ENCODE results near the gene ZFHX3.

The ZFHX3 gene

GRCh38 chr16:72844225-72844920, 203.6 kb downstream of the ZFHX3 start:
- peak; percentile 32 for DNase-seq

- no peak for DNase-seq
These were observed 206.4 kb downstream of the ZFHX3 start for GRCh38 chr16:72841506-72841905.

DNA sequence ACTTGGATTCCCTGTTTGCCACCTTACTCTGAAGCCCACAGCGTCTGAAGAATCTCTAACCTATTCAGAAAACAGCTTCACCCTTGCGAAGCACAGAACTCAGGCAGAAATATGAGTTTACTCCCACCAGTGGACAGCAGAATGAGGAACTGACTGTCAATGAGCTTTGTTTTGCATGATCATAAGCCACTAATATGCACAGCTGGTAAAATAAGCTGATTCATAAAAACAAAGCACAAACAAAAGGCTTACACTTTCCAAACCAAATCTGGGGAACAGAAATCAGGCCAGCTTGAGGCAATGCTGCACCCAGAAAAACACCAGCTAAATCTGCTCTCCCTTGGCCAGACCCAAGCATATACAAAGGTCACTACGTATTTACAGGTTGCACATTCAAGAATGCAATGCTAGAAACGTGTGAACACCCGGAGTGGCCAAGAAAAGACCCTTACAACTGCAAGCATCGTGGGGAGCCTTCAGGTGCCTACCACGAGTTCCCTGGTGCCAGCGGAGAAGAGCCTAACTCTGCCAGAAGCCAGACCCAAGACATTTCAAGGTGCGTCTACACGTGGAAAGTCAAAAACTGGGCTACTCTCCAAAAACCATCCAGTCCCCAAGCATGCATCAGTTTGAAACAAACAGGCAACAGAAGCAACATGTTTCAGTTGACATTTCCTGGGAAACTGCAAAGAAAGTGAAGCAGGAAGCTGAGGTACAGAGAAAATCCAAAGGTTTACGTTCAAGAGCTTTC, 207.1 kb downstream of the ZFHX3 start:
- DNase-seq = peak; percentile 75

- no peak for DNase-seq
These were observed 209.0 kb downstream of the ZFHX3 start for GRCh38 chr16:72838951-72839350.

DNA sequence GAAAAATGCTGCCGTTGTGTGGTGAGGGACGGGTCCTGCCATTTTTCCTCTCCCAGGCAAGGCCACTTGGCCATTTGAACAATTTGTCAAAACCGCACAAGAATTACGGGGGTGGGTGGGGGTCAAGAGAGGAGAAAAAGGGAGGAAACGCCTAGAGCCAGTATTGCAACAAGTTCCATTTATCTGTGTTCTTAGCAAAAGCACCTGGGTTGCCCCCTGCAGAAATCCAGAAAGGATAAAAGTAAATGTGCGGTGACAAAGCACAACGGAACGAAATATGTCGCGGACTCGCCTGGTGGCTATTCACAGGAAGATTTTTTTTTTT, 209.4 kb downstream of the ZFHX3 start:
- DNase-seq = no peak

DNA sequence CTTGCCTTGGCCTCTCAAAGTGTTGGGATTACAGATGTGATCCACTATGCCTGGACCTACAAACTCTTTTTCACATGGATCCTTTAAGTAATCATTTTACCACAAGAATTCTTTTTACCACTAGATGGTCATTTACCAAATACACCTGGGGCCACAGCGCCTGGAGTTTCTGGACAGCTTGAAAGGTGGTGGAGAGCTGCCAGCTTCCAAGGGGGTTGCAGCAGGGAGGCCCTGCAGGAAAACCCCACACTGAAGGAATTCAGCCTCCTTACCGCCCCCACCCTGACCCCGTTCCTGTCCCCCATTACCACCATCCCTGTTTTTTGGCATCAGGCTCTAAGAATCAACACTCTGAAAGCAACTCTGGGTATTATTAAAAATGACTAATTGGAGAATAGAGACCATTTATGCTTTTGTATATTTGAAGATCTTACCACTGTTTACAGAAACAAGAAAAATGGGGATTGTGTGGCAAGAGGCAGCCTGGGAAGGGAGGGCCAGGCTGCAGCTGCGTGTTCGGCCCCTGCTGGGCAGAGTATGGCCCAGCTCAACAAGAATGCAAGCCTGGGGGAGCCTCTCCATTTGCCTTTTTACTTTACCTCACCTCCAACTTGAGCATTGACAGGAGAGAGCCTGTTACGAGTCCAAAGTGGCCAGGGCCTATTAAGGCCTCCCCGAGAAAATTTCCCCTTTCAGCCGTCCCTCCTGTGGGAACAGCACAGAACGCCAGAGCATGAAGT, 209.9 kb downstream of the ZFHX3 start:
- DNase-seq = no peak

DNA sequence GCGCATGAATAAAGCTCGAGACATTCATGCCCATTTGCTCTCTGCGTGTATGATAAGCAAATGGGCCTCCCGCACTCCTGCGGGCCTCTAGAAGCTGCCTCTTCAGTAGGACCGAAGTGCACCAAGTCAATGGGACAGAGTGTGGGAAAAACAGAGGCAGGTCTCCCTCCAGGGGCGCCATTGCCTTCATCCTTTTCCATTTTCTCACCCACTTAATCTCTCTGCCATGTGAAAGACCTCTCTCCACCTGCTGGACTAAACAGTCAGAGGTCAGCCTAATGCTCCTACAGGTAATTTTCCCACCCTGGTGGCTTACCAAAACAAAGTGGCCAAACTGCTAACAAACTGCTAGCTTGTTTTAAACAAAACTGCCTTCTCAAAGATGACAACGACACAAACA, 210.9 kb downstream of the ZFHX3 start:
- no peak for DNase-seq

DNA sequence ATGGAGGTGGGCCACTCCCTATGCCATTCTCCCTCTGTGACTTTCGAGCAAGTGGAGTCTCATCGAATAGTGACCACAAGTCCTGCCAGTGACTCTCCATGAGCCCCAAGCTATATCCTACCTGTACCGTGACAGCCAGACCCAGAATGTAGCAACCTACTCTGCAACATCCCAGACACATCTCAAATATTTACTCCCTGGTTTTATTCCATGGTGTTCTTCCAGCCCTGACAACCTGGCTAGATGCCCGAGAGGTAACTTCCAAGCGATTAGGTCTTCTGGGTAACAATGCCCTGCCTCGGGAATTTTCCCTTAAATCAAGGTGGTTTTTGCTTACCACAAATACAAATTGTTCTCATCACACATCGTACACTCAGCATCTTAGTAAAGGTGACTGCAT, 211.7 kb downstream of the ZFHX3 start:
- DNase-seq = no peak

DNA sequence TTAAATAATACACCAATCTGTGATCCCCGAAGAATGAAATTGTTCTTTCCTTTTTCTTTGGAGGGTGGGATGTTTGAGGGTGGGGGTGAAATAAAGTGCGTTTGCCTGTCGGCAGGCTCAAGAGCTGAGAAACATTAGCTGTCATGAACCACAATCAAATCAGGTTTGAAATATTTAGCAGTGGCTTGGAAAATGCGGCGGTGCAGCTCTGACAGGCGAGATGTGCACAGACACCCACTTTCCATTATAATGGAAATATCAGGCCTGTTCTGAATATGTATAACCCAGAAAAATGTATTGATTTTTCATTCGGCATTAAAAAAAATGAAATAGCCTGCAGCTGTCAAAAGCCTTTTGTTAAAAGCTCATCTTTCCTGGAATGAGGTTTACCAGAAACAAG, 212.8 kb downstream of the ZFHX3 start:
- no peak for DNase-seq

- no peak for DNase-seq
These were observed 213.4 kb downstream of the ZFHX3 start for GRCh38 chr16:72834499-72834898.

DNA sequence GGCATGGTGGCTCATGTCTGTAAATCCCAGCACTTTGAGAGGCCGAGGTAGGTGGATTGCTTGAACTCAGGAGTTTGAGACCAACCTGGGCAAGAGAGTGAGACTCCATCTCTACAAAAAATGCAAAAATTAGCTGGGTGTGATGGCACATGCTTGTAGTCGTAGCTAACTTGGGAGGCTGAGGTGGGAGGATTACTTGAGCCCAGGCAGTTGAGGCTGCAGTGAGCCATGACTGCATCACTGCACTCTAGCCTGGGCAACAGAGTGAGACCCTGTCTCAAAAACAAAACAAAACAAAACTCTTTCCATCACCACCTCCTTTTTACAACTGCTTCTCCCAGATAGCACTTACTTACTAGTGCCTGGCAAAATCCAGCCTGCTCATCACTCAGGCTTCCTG, 214.0 kb downstream of the ZFHX3 start:
- DNase-seq = no peak

DNA sequence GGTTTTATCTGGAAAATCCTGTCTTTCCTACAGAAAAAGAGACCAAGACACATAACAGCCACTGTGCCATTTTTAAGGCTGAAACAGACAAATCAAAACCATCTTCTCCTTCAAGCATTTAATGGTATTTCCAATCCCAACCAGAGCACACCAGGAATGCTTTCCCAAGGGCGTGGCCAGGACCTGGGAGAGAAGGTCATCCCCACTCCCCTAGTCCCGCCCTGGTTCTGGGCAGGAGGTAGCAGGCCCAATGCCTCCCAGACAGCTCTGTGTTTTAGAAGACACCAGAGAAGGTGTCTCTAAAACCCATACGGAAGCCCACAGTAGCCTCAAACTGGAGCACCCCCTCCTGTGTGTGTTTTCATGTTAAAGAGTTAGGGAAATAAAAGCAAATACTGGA, 214.4 kb downstream of the ZFHX3 start:
- DNase-seq = no peak

GRCh38 chr16:72832621-72833248, 215.2 kb downstream of the ZFHX3 start:
- DNase-seq = peak; percentile 59

GRCh38 chr16:72829846-72830775, 217.8 kb downstream of the ZFHX3 start:
- no peak for DNase-seq

DNA sequence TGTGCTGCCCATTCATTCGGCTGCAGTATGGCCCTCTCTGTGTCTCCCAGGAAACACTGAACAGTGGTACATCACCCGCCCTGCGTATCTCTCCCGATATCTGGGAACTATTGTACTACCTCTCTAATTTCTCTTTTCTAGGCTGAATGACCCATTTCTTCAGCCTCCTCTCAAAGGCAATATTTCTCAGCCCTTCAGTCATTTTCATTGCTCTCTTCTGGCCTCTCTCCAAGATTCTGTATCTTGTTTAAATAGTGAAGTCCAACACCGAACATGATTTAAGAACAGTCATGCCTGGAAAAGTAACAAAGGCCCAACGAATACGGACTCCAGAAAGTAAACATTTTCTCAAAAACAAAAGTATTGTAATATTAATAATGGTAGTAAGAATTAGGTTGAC, 220.1 kb downstream of the ZFHX3 start:
- DNase-seq = no peak

DNA sequence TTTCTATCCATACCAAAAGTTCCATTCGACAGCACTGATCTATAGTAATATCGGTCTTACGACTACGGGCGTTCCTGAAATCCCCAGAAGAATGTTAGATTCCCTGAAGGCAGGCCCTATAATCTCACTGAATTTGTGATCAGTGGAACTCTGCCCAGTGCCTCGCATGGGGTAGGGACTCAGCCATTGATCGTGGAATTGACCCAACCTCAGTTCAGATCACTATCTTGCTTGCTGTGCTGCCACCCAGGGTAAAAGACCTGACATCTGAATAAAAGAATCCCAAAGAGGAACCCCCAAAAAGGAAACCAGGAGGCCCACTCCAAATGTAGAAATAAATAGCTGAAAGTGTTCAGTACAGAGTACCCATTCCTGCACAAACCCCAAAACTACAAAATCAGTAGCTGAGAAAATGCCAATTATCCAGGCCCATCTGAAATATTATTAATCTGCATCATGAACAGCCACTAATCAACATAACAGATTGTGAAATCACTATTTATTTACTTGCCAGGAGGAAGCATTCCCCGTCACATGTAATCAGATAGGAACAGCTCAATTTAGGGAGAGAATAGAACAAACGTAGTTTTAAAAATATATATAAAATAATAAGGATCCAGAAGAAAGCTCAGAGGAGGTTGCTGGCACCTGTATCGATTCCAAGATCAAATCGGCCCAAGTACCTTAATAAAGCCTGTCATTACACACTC, 221.9 kb downstream of the ZFHX3 start:
- DNase-seq = no peak

DNA sequence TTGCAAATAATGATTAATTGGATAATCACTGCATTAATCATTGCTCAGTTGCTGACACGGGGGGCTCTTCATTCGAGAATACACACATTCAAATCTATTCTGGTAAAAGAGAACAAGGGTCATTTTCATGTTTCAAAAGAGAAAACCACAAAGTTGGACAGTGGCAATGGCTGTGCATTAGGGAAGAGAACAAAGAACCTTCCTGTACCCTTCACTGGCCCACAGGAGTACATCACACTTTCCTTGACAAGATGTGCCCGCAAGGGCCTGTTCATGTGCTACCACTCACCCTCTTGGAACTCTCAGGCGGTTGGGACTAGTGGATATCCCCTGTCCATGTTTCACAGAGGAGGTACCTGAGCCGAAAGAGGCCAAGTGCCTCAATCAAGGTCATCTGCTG, 223.2 kb downstream of the ZFHX3 start:
- DNase-seq = no peak

DNA sequence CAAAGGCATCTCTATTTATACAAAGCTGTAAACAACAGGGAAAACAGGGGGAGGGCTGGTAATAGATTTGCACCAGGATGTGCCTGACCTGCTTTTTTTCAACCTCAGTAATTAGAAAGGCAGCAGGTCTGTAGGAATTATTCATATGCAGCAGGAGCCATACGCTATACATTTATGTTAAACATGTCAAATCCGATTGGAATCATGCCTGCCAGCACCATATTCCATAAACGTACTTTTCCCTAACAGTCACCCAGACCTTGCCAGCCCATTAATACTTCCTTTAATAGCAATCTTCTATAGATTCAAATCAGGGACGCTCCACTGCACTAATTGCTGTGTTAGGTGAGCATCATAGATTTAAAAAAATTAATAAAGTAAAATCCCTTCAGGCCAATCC, 223.9 kb downstream of the ZFHX3 start:
- no peak for DNase-seq

GRCh38 chr16:72821185-72821950, 226.6 kb downstream of the ZFHX3 start:
- no peak for DNase-seq

DNA sequence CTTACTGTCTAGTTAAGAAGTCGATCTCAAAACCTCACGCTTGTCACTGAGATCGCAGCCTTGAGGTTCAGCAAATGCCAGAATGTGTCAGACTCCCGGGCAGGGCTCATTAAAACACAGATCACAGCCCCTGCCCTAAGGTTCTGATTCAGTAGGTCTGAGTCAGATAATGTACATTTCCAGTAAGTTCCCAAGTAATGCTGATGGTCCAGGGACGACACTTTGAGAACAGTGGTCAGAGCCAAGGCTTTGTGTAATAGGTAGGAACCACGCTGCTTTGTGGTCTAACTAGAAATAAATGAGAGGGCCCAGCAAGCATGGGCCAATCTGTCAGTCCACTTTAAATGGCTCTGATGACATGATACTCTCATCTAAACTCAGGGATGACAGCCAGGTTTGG, 228.6 kb downstream of the ZFHX3 start:
- DNase-seq = no peak

GRCh38 chr16:72818236-72818845, 229.6 kb downstream of the ZFHX3 start:
- no peak for DNase-seq
